HG02970 (cell line): ENCODE results near the gene MATK.
"Not testable (repeated sequence)": the region's sequence is repeated elsewhere in the genome, so short reads cannot be mapped to it uniquely, and the experiment has no call there.

Experiments used
- ATAC-seq: cut with Tn5 transposase; IDR thresholded peaks from one replicate; pipeline ENCODE4 v1.9.1; 2021; ENCODE audit warnings: mild to moderate bottlenecking, moderate library complexity, moderate number of reproducible peaks; ENCODE audit not compliant: unreplicated experiment, low FRiP score

The MATK gene

DNA sequence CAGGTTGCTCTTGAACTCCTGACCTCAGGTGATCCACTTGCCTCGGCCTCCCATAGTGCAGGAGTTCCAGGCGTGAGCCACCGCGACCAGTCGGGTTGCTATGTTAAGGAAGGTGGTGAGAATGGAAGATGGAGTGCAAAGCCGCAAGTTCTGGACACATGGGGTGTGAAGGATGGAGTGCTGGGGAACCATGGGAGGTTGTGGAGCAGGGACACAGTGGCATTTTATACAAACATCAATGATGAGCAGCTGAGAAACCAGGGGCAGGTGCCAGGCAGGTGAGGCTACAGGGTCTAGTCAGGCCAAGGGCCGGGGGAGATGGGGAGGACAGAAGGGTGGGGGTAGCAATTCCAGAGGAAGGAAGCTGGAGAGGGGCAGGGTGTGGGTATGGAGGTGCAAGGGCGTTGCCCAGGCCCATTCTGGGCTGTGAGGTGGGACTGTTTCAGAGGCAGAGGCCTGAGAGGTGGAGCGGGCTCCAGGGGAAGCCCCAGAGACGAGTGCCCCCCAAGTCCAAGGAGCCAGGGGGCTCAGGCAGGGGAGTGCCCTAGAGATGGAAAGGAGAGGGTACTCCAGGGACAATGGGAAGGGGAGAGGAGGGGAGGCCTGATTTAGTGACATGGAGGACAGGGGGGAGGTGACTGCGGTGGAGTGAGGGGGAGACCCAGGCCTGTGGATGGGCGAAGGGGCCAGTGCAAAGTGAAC lies 12.2 kb downstream of the MATK start:
- no peak for ATAC-seq

GRCh38 chr19:3771906-3772455 lies 14.2 kb downstream of the MATK start, which contains the start of gene RAX2:
TSS of gene RAX2 (minus strand) at chr19:3772228. CDS start at chr19:3771742, 486 bp downstream.
- no peak for ATAC-seq

- no peak for ATAC-seq
Measured at GRCh38 chr19:3771000-3771905, 14.9 kb downstream of the MATK start.

DNA sequence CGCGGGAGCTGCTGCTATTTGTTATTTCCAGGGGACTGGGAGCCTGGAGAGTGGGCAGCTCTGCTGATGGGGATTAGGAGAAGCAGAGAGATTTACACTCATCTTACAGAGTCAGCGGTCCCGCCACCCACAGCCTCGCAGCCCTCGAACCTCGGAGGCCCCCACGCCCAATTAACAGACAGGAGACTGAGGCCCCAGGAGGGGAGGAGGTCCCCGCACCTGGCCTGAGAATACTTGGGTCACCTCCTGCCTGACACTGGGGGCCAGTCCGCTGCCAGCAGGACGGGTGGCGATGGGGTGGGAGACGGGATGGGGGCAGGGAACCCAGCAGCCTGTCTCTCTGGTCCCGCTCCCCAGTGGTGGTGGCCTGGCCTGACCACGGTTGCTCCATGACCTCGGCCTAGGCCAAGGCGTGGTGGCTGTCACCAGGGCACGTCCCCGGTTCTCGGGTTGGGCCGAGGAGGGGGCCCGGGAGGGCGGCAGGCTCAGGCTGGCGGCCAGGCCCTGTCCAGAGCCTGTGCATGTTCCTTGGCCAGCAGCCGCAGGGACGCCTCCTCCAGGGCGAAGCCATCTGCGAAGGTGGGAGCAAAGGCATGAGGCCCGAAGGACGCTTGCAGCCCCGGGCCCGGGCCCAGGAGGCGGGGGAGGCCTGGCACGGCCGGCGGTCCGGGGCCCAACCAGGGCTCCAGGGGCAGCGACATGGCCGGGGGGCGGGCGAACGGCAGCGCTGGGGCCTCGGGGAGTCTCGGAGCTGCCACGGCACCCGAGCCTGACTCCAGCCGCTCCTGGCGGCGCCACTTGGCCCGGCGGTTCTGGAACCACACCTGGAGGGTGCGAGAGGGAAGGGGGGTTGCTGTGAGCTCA lies 15.8 kb downstream of the MATK start:
- ATAC-seq, result no peak

- no peak for ATAC-seq
Measured at GRCh38 chr19:3769494-3769893, 16.7 kb downstream of the MATK start.

DNA sequence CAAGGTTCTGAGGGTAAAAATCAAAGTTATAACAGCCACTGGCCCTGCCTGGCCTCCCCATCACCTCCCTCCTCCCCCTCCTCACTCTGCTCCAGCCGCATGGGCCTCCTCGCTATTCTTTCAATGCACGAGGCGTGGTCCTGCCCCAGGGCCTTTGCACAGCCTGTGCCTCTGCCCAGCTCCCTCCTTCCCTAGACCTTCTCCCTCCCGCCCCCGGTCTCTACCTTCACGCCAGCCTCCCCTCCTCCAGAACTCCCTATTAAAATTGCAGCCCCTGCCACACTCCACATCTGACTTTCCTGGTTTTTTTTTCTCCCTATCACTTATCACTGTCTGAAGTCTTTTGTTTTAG lies 17.5 kb downstream of the MATK start:
- ATAC-seq, result no peak

DNA sequence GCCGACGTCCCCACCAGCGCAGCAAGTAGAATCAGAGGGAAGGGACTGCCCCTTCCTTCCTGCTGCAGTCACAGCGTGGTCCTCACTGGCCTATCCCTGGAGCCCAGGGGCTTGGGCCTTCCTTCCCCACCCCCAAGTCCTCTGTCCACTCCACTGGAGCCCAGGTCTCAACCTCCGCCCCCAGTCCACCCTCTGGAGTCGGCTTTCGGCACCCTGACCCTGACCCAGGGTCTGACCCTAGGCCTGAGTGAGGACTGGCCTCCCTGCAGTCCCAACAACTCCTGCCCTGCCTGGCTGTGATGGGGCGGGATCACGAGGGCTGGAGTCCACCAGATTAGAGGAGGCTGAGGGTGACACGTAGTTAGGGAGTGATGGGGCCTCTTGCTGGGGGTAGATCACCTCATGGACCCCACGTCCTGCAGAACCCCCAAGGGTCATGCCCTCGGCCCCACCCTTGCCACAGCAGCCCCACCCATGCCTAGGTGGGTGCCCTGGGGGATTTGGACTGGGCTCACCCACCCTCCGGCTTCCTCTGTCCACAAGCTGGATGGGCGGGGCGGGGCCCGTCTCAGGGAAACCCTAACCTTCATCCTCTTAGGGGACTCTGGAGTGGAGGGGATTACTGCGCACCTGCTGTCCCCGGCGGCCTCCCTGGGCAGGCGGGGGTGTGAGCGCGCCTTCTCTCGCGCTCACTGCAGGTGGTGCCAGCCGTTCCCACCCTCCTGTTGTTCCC lies 18.0 kb downstream of the MATK start:
- no peak for ATAC-seq

- ATAC-seq, result no peak
Measured at GRCh38 chr19:3767050-3767449, 19.1 kb downstream of the MATK start.

DNA sequence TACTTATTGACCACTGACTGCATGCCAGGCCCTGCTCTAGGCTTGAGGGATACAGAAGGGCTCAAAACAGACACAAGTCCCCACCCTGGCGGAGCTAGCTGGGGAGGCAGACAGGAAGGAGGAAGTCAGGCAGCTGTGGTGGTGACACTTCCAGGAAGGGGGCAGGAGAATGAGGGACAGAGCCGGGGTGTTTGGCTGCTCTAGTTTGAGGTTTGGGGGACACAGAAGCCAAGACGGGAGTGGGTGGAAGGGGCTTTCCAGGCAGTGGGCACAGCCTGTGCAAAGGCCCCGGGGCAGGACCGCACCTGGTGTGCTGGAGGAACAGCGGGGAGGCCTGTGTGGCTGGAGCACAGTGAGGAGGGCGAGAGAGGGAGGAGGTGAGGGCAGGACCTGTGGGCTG lies 19.7 kb downstream of the MATK start:
- ATAC-seq, result no peak

DNA sequence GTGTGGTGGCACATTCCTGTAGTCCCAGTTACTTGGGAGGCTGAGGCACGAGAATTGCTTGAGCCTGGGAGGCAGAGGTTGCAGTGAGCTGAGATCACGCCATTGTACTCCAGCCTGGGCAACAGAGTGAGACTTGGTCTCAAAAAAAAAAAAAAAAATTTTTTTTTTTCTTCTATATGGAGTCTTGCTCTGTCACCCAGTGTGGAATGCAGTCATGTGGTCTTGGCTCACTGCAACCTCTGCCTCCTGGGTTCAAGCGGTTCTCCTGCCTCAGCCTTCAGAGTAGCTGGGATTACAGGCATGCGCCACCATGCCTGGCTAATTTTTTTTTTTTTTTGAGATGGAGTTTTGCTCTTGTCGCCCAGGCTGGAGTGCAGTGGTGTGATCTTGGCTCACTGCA lies 20.4 kb downstream of the MATK start:
- not testable (repeated sequence) for ATAC-seq

DNA sequence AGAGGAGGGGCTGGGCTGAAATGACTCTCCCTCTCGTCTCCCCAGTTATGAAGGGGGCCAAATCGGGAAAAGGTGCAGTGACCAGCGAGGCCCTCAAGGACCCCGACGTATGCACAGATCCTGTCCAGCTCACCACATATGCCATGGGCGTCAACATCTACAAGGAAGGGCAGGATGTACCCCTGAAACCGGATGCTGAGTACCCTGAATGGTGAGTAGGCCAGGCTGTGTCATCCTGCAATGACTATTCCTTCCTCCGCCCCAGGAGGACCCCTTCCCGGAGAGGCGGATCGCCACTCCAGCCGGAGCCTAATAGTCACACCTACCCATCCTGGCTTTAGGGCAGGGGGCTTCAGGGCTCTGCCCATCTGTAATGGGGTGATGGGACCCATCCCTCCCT lies 21.1 kb downstream of the MATK start:
- no peak for ATAC-seq

GRCh38 chr19:3762501-3763459 lies 23.4 kb downstream of the MATK start, which contains the start of gene MRPL54:
TSS of gene MRPL54 (plus strand) at chr19:3762682. CDS start at chr19:3762701, 19 bp downstream.
- peak; percentile 83 for ATAC-seq

- ATAC-seq, result no peak
Measured at GRCh38 chr19:3762130-3762473, 24.1 kb downstream of the MATK start.

DNA sequence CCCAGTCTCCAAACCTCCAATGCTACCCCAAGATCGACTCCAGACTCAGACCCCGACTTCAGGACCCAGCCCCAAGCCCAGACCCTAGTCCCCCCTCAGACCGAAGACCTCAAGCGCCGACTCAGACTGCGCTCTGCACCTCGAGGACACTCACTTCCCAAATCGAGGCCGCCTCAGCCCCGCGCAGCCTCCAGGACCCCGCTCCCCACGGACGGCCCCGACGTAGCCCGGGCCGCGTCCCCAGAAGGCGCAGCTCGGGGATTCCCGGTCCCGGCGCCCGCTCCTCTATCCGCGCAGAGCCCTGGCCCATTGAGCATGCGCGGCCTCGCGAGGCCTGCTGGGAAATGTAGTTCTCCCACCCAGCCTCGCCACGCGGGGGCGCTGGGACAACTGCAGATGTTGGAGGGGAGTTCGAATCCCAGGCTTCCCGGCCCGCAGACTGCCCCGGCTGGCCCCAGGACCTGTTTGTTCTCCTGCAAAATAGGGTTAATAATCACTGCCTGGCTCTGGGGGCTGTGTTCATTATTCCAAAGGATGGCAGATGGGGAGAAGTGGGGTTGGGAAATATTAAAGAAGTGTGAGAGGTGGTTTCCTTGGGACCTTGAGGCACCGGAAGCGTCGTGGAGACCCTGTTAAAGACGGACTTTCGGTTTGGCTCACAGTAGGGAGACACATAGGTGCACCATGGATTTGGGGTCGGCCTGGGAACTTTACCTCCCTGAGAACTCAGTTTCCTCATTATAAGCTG lies 24.6 kb downstream of the MATK start, which contains the start of gene APBA3:
TSS of gene APBA3 (minus strand) at position 311 of the 748 bp plus-strand sequence. CDS start 1,428 bp downstream, outside the sequence.
- ATAC-seq, result peak; percentile 54

GRCh38 chr19:3760871-3761361 lies 25.3 kb downstream of the MATK start:
- ATAC-seq, result no peak

- no peak for ATAC-seq
Measured at GRCh38 chr19:3759482-3760254, 26.5 kb downstream of the MATK start.

DNA sequence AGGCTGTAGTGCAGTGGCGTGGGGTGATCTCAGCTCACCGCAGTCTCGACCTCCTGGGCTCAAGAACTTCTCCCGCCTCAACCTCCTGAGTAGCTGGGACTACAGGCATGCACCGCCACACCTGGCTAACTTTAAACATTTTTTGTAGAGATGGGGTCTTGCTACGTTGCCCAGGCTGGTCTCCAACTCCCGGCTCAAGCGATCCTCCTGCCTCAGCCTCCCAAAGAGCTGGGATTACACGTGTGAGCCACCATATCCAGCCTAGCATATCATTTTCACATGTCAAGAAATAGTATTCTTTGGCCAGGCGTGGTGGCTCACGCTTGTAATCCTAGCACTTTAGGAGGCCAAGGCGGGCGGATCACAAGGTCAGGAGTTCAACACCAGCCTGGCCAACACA lies 27.9 kb downstream of the MATK start:
- ATAC-seq, result not testable (repeated sequence)
